ENCODE measurements around the gene HOXD3. TPM values are rescaled to one million over a fixed set of nuclear protein-coding genes. Genes with fewer than 3 reads are reported as not detected.

HOXD3 gene
- total RNA-seq, 2 donors from 2014 or later: 3.8 to 9.5 TPM

GRCh38 chr2:176170602-176171305 is 13.6 kb downstream of the HOXD3 start:
- intact Hi-C loops (cut with DNase I, micrococcal nuclease): no loop called here
- ATAC-seq: peak; percentile 55
- peak; percentile 8 to 17 for DNase-seq

- DNase-seq (peak in 1 of 2 donors; percentile 27), ATAC-seq (no peak)
- intact Hi-C loops (cut with DNase I, micrococcal nuclease): no loop called here
Measured at GRCh38 chr2:176171351-176172006, 14.4 kb downstream of the HOXD3 start.

- ATAC-seq: no peak
- intact Hi-C loops (cut with DNase I, micrococcal nuclease): no loop called here
- peak in 1 of 2 donors; percentile 12 for DNase-seq
Measured at GRCh38 chr2:176172007-176172894, 15.1 kb downstream of the HOXD3 start.

GRCh38 chr2:176172895-176173566 is 15.9 kb downstream of the HOXD3 start:
- DNase-seq: no peak
- ATAC-seq: no peak
- intact Hi-C loops (cut with DNase I, micrococcal nuclease): no loop called here

- no peak for ATAC-seq
- intact Hi-C loops (cut with DNase I, micrococcal nuclease): no loop called here
- no peak for DNase-seq
Measured at GRCh38 chr2:176173567-176174381, 16.7 kb downstream of the HOXD3 start.

- intact Hi-C loops (cut with DNase I, micrococcal nuclease): no loop called here
- ATAC-seq (peak; percentile 31), DNase-seq (no peak)
Measured at GRCh38 chr2:176174382-176174823, 17.3 kb downstream of the HOXD3 start.

GRCh38 chr2:176174824-176175708 is 18.0 kb downstream of the HOXD3 start:
- intact Hi-C loops (cut with DNase I, micrococcal nuclease): no loop called here
- ATAC-seq: peak; percentile 49
- DNase-seq: peak; percentile 54 to 61

- ATAC-seq: no peak
- DNase-seq: no peak
- intact Hi-C loops (cut with DNase I, micrococcal nuclease): no loop called here
Measured at GRCh38 chr2:176175709-176176607, 18.9 kb downstream of the HOXD3 start.

GRCh38 chr2:176177580-176178037 is 20.5 kb downstream of the HOXD3 start:
- ATAC-seq (no peak), DNase-seq (no peak)
- intact Hi-C loops (cut with DNase I, micrococcal nuclease): no loop called here

GRCh38 chr2:176178038-176178756 is 21.1 kb downstream of the HOXD3 start:
- peak; percentile 76 for ATAC-seq
- intact Hi-C loops (cut with DNase I, micrococcal nuclease): no loop called here
- DNase-seq: peak; percentile 74 to 79

- peak; percentile 43 for ATAC-seq
- no peak for DNase-seq
- intact Hi-C loops (cut with DNase I, micrococcal nuclease): no loop called here
Measured at GRCh38 chr2:176178757-176179295, 21.7 kb downstream of the HOXD3 start.

GRCh38 chr2:176181551-176181950 is 24.4 kb downstream of the HOXD3 start:
- no peak for ATAC-seq
- intact Hi-C loops (cut with DNase I, micrococcal nuclease): no loop called here
- DNase-seq: no peak

GRCh38 chr2:176182671-176183070 is 25.6 kb downstream of the HOXD3 start:
- intact Hi-C loops (cut with DNase I, micrococcal nuclease): no loop called here
- DNase-seq (no peak), ATAC-seq (no peak)

GRCh38 chr2:176184749-176185148 is 27.6 kb downstream of the HOXD3 start:
- intact Hi-C loops (cut with DNase I, micrococcal nuclease): no loop called here
- DNase-seq (no peak), ATAC-seq (no peak)

GRCh38 chr2:176186024-176186423 is 28.9 kb downstream of the HOXD3 start:
- ATAC-seq (no peak), DNase-seq (no peak)
- intact Hi-C loops (cut with DNase I, micrococcal nuclease): no loop called here

Measured in left colon (tissue), 2 donors.